Stimulated activated naive B cell treated with anti-CD40 and anti-IgM and Interleukin-4, amounts not matched to agents 10 μg/mL and 1 μg/mL and 100 μg/mL, for 72 hours (primary cell): ENCODE measurements around the gene FEM1C.

Experiments
- ATAC-seq, 2 donors: fragments of 150-1000 bp; cut with Tn5 transposase; replicated peaks; 2 replicates each; pipeline ENCODE4 v1.10.0; 2021; ENCODE audit warnings: moderate library complexity in 1 of 2
- DNase-seq: peaks from one replicate; pipeline ENCODE4 v3.0.0; 2021
- H3K27ac Mint-ChIP-seq: one replicate; pipeline ENCODE4 v1.8.0; 2022; ENCODE audit warnings: mild to moderate bottlenecking, mixed read lengths
- H3K27me3 Mint-ChIP-seq, 2 donors: one replicate each; pipeline ENCODE4 v1.8.0; 2022; ENCODE audit warnings: mixed read lengths in 2 of 2
- H3K36me3 Mint-ChIP-seq, 2 donors: one replicate each; pipeline ENCODE4 v1.8.0; 2022; ENCODE audit warnings: mixed read lengths in 2 of 2, mild to moderate bottlenecking in 1 of 2
- H3K4me1 Mint-ChIP-seq, 2 donors: one replicate each; pipeline ENCODE4 v1.8.0; 2022; ENCODE audit warnings: mixed read lengths in 2 of 2, mild to moderate bottlenecking in 1 of 2
- H3K4me3 Mint-ChIP-seq, 2 donors: one replicate each; pipeline ENCODE4 v1.8.0; 2022; ENCODE audit warnings: mild to moderate bottlenecking in 2 of 2, mixed read lengths in 2 of 2, moderate library complexity in 1 of 2
- H3K9me3 Mint-ChIP-seq, 2 donors: one replicate each; pipeline ENCODE4 v1.8.0; 2022; ENCODE audit warnings: mixed read lengths in 2 of 2, mild to moderate bottlenecking in 1 of 2

The FEM1C gene

DNA sequence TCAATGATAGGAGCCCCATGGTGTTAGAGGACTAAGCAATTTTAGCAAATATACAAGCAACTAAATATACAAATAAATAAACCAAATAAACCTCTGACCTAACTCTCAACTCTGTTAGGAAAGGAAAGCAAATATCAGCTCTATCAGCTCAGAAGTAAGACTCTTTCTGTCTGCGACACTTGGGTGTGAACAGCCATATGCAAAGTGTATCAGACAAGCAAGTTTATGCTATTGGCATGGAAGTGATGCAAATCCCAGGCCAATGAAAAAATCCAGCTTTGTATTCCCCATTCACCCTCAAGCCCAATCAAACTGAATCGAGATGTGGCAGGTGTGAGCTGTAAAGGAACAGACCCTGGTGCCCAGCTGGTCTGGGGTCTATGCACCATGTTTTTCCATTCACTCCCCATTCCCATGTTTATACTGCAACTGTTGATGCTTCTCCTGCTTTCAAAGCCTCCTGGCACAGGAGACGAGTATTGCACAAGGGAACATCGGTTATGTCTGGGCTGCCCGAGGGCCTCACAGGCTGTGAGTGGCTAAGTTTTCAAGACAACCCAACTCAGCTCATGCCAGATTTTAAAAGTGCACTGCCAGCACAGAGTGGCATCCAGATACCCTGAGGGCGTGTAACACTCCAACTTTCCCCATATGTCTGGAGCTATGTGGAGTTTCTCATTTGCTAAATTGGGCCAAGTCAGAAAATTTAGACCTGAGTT lies 73.1 kb downstream of the FEM1C start:
- no peak overlapping the region for H3K4me3 Mint-ChIP-seq
- ATAC-seq (no peak), DNase-seq (no peak)
- peaks cover 11 to 17% of the 10 kb centered on the region in 2 donors for H3K4me1 Mint-ChIP-seq
- H3K27me3 Mint-ChIP-seq, result peaks cover 19 to 39% of the 10 kb centered on the region in 2 donors
- H3K36me3 Mint-ChIP-seq, result no peaks in the 10 kb centered on the region
- peaks cover 0 to 3% of the 10 kb centered on the region in 2 donors for H3K9me3 Mint-ChIP-seq
- H3K27ac Mint-ChIP-seq, result no peak overlapping the region

DNA sequence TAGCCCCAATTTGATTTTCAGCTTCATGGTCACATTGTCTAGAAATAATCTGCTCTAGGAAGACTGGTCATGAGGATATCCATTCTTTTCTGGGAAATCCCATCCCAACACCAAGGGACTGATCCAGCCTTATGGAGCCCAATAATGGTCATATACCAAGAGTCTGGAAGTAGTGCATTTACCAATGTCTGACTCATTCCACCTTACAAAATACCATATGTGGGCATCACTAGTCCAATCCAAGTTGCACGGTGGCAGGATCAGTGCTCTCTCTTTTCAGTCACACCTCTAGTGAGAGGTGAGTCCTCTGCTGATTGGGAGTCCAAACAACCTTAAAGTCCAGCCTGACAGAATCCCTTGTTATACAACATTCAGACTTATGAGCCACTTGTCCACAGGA lies 73.7 kb downstream of the FEM1C start:
- peaks cover 14 to 36% of the 10 kb centered on the region in 2 donors for H3K27me3 Mint-ChIP-seq
- DNase-seq (no peak), ATAC-seq (no peak)
- no peaks in the 10 kb centered on the region for H3K36me3 Mint-ChIP-seq
- H3K27ac Mint-ChIP-seq, result no peak overlapping the region
- H3K4me3 Mint-ChIP-seq, result no peak overlapping the region
- H3K4me1 Mint-ChIP-seq, result peaks cover 8 to 12% of the 10 kb centered on the region in 2 donors
- peaks cover 0 to 2% of the 10 kb centered on the region in 2 donors for H3K9me3 Mint-ChIP-seq
